Breast epithelium (tissue), 4 donors: ENCODE data around the gene POFUT2. TPM values are rescaled to one million over a fixed set of nuclear protein-coding genes. Genes with fewer than 3 reads are reported as not detected.

Experiments used
- DNase-seq, 2 donors: peaks; one replicate each; pipeline ENCODE4 v3.0.0-alpha.2; 2019; ENCODE audit warnings: low spot score in 2 of 2
- H3K27ac ChIP-seq, 2 donors: fragments of 200-600 bp; sonication (generic) in 1 of 2; one replicate each; pipeline ENCODE4 v1.5.1; 2016 to 2019; ENCODE audit warnings: mild to moderate bottlenecking in 1 of 2
- H3K27me3 ChIP-seq, 2 donors: fragments of 200-600 bp; sonication (generic) in 1 of 2; one replicate each; pipeline versions ENCODE4 v1.5.1 to v1.6.0; 2017 to 2019; ENCODE audit warnings: control low read depth in 1 of 2, mild to moderate bottlenecking in 1 of 2
- H3K36me3 ChIP-seq: fragments of 200-600 bp; one replicate; pipeline ENCODE4 v1.5.1; 2019
- H3K4me1 ChIP-seq, 2 donors: fragments of 200-600 bp; sonication (generic); one replicate each; pipeline ENCODE4 v1.5.1; 2016 to 2019; ENCODE audit warnings: control low read depth in 1 of 2
- H3K4me3 ChIP-seq, 3 donors: fragments of 200-600 bp; sonication (generic); 1 replicate in 2 of 3; 2 replicates in 1 of 3; pipeline ENCODE4 v1.5.1; 2016 to 2019; ENCODE audit warnings: mild to moderate bottlenecking in 3 of 3, moderate library complexity in 2 of 3
- H3K9me3 ChIP-seq, 2 donors: fragments of 200-600 bp; sonication (generic) in 1 of 2; one replicate each; pipeline ENCODE4 v1.5.1; 2016 to 2019; ENCODE audit warnings: control low read depth in 1 of 2
- POLR2A ChIP-seq: fragments of 450-650 bp; IDR thresholded peaks from one replicate; pipeline ENCODE4 v1.6.1; 2016; ENCODE audit warnings: antibody characterized with exemption, mild to moderate bottlenecking, moderate library complexity
- POLR2AphosphoS5 ChIP-seq, 3 donors: sonication (generic); formaldehyde crosslinking; IDR thresholded peaks; one replicate each; pipeline ENCODE4 v1.6.1; 2017; ENCODE audit warnings: antibody characterized with exemption in 3 of 3
- intact Hi-C: fragments of 100-400 bp; cut with DNase I; formaldehyde crosslinking; loops from one replicate; pipeline ENCODE4 v1.15.1; 2023; ENCODE audit warnings: low total_unique reads
- total RNA-seq, 3 donors: library from RNA; depleted of rRNA; stranded (reverse); fragments of >200 nt; gene quantifications; one replicate each; pipeline ENCODE4 v1.1.0, GENCODE V29; 2016
- TF ChIP-seq, protein P1 (sequence below), 3 donors: fragments of 450-650 bp; IDR thresholded peaks; one replicate each; pipeline ENCODE4 v1.5.1; 2016 to 2017; ENCODE audit warnings: antibody characterized with exemption in 3 of 3, mild to moderate bottlenecking in 3 of 3, moderate library complexity in 3 of 3

POFUT2 gene
- total RNA-seq, 3 donors from 2014 or later, result 20.0 to 22.9 (median 22.1) TPM

DNA sequence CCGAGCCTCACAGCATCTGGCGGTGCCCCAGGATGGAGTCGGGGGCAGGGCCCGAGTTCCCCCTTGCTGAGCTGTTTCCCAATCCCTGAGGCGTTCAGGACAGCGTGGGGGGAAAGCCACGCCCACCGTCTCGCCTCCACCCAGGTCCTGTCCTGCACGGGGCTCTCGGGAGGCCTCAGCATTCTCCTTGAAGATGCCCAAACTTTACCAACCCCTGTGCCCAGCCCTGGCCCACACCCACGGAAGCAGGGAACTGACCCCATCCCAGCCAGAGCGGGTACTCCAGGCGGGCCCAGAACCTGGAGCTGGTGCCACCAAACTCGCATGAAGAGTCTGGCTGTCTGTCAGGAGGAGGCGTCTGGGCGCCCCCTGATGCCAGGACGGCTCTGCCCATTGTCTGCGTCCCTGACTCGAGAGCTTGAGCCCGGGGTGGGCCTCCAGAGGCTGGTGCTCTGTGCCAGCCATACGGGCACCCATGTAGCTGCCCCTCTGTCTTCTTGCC, 35.3 kb upstream of the POFUT2 start:
- Histone ChIP-seq H3K27ac (peak overlapping the region in 1 of 2 donors; percentile 8), H3K9me3 (no peaks in the 10 kb centered on the region), H3K36me3 (no peaks in the 10 kb centered on the region), H3K27me3 (peaks cover 0 to 5% of the 10 kb centered on the region in 2 donors), H3K4me3 (peak overlapping the region in 1 of 3 donors; percentile 45), H3K4me1 (no peaks in the 10 kb centered on the region)
- no peak for TF ChIP-seq POLR2AphosphoS5 (IDR thresholded peaks at IDR 0.05)
- TF ChIP-seq, protein P1, sequence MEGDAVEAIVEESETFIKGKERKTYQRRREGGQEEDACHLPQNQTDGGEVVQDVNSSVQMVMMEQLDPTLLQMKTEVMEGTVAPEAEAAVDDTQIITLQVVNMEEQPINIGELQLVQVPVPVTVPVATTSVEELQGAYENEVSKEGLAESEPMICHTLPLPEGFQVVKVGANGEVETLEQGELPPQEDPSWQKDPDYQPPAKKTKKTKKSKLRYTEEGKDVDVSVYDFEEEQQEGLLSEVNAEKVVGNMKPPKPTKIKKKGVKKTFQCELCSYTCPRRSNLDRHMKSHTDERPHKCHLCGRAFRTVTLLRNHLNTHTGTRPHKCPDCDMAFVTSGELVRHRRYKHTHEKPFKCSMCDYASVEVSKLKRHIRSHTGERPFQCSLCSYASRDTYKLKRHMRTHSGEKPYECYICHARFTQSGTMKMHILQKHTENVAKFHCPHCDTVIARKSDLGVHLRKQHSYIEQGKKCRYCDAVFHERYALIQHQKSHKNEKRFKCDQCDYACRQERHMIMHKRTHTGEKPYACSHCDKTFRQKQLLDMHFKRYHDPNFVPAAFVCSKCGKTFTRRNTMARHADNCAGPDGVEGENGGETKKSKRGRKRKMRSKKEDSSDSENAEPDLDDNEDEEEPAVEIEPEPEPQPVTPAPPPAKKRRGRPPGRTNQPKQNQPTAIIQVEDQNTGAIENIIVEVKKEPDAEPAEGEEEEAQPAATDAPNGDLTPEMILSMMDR (IDR thresholded peaks at IDR 0.05), result no peak
- TF ChIP-seq POLR2A, result no peak
- DNase-seq, result no peak
- intact Hi-C loops, result loop anchor here (10.0 kb wide), 1 partner anchor 92 kb away; no protein-coding TSS in a partner anchor

DNA sequence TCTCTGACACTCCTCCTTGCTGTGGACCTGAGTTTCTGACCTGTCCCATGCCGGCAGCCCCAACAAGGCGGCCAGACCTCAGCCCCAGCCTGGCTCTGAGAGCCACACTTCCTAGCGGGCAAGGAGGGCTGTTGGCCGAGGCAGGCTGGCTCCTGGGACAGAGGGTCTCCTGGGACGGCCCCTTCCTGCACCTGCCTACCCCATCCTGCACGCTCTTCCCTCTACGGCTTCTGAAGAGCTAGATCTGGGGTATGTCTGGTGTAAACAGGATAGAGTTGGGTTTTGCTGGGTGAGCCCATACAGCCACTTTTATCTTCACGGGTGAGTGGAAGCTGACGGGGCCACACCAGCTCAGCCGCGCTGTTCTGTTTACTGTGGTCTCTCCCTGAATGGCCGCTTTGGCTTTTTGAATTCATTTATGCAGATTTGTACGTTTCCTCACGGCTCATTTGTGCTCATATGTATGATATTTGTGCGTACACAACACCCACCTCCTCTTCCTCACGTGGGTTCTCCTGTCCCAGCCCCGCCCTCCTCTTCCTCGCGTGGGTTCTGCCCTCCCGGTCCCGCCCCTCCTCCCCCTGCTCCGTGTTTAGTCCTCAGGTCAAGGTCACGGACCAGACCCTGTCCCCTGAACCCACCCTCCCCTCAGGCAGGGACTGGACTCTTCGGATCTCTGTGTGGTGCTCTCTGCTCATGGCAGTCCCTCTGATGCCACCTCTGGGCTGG, 34.7 kb upstream of the POFUT2 start:
- H3K36me3 ChIP-seq, result no peaks in the 10 kb centered on the region
- no peak for DNase-seq
- H3K4me1 ChIP-seq, result no peaks in the 10 kb centered on the region
- no peak for TF ChIP-seq POLR2A
- TF ChIP-seq, protein P1 (IDR thresholded peaks at IDR 0.05), result no peak
- no peak for TF ChIP-seq POLR2AphosphoS5 (IDR thresholded peaks at IDR 0.05)
- no peaks in the 10 kb centered on the region for H3K9me3 ChIP-seq
- intact Hi-C loops, result loop anchor here (10.0 kb wide), 1 partner anchor 92 kb away; no protein-coding TSS in a partner anchor
- peak overlapping the region in 1 of 3 donors; percentile 45 for H3K4me3 ChIP-seq
- H3K27me3 ChIP-seq, result peaks cover 0 to 5% of the 10 kb centered on the region in 2 donors
- H3K27ac ChIP-seq, result peak overlapping the region in 1 of 2 donors; percentile 85

GRCh38 chr21:45320261-45321025, 32.7 kb upstream of the POFUT2 start:
- no peak for DNase-seq
- no peaks in the 10 kb centered on the region for H3K9me3 ChIP-seq
- H3K27ac ChIP-seq, result peak overlapping the region; percentile 66 to 85
- H3K36me3 ChIP-seq, result no peaks in the 10 kb centered on the region
- peaks cover 0 to 4% of the 10 kb centered on the region in 2 donors for H3K4me1 ChIP-seq
- TF ChIP-seq, protein P1 (IDR thresholded peaks at IDR 0.05), result no peak
- intact Hi-C loops, result loop anchor here (10.0 kb wide), 1 partner anchor 94 kb away; no protein-coding TSS in a partner anchor
- peaks cover 0 to 5% of the 10 kb centered on the region in 2 donors for H3K27me3 ChIP-seq
- no peak overlapping the region for H3K4me3 ChIP-seq

- Histone ChIP-seq H3K9me3 (no peaks in the 10 kb centered on the region), H3K4me3 (no peak overlapping the region), H3K27ac (peak overlapping the region; percentile 66 to 85), H3K4me1 (peaks cover 0 to 4% of the 10 kb centered on the region in 2 donors), H3K27me3 (peaks cover 0 to 5% of the 10 kb centered on the region in 2 donors), H3K36me3 (no peaks in the 10 kb centered on the region)
- peak in 2 of 3 donors; percentile 27 to 46 for TF ChIP-seq POLR2AphosphoS5 (IDR thresholded peaks at IDR 0.05)
- TF ChIP-seq, protein P1 (IDR thresholded peaks at IDR 0.05), result no peak
- intact Hi-C loops, result loop anchor here (10.0 kb wide), 1 partner anchor 95 kb away; no protein-coding TSS in a partner anchor
- no peak for DNase-seq
Observed at GRCh38 chr21:45319461-45320211, 31.9 kb upstream of the POFUT2 start.
